H1 (cell line): ENCODE results near the gene CRYGD. TPM values are rescaled to one million over a fixed set of nuclear protein-coding genes. Genes with fewer than 3 reads are reported as not detected.

Experiments
- CTCF ChIA-PET: fragments of 300-600 bp; sonication (Branson Sonifier 250); formaldehyde crosslinking; loops from one replicate; lab custom pipeline; 2021; ENCODE audit not compliant: partially characterized antibody; lab: Charles Lee
- POLR2A ChIA-PET: fragments of 300-600 bp; sonication (Branson Sonifier 250); formaldehyde crosslinking; loops from one replicate; lab custom pipeline; 2021; ENCODE audit warnings: inconsistent platforms; ENCODE audit not compliant: partially characterized antibody; lab: Charles Lee
- DNase-seq, 2 experiments: peaks; one replicate each; pipeline versions ENCODE4 v3.0.0 to v3.0.0-alpha.2; 2010 to 2022; ENCODE audit warnings: low spot score in 2 of 2, low read depth in 1 of 2, mixed read lengths in 1 of 2
- FAIRE-seq: peaks from 2 replicates; lab custom pipeline; 2011; peaks lifted over from hg19 to GRCh38; lab: Jason Lieb, UNC
- H2AFZ ChIP-seq: 2 replicates; pipeline ENCODE4 v1.8.1; 2012; ENCODE audit warnings: low read length, inconsistent platforms
- H2AK5ac ChIP-seq: 2 replicates; pipeline ENCODE4 v1.6.1; 2013; ENCODE audit warnings: low read depth, low read length
- H2BK120ac ChIP-seq: replicated peaks from 2 replicates; pipeline ENCODE3; 2013; ENCODE audit warnings: low read depth, low read length, inconsistent platforms
- H2BK12ac ChIP-seq: 2 replicates; pipeline ENCODE4 v1.6.1; 2013; ENCODE audit warnings: low read depth, low read length
- H2BK15ac ChIP-seq: 2 replicates; pipeline ENCODE4 v1.6.1; 2013; ENCODE audit warnings: low read length
- H2BK20ac ChIP-seq: 2 replicates; pipeline ENCODE4 v1.6.1; 2013; ENCODE audit warnings: low read length
- H2BK5ac ChIP-seq: 2 replicates; pipeline ENCODE4 v1.6.1; 2013; ENCODE audit warnings: low read depth, low read length
- H3K14ac ChIP-seq: 2 replicates; pipeline ENCODE4 v1.6.1; 2013; ENCODE audit warnings: inconsistent platforms; ENCODE audit not compliant: insufficient read length
- H3K18ac ChIP-seq: 2 replicates; pipeline ENCODE4 v1.6.1; 2013; ENCODE audit warnings: low read length; ENCODE audit errors: extremely low read depth
- H3K23ac ChIP-seq: 2 replicates; pipeline ENCODE4 v1.6.1; 2013; ENCODE audit warnings: inconsistent platforms; ENCODE audit not compliant: insufficient read length
- H3K23me2 ChIP-seq: 2 replicates; pipeline ENCODE4 v1.6.1; 2013; ENCODE audit warnings: low read depth, low read length
- H3K27ac ChIP-seq: 2 replicates; pipeline ENCODE4 v1.6.1; 2011; ENCODE audit warnings: low read depth, low read length, inconsistent platforms
- H3K27me3 ChIP-seq, 4 experiments: replicated peaks in 1 of 4; 1 replicate in 1 of 4; 2 replicates in 3 of 4; pipeline versions ENCODE4 v1.6.1 to v1.8.1; 2011 to 2013; ENCODE audit warnings: low read length in 3 of 4, mild to moderate bottlenecking in 3 of 4, inconsistent platforms in 2 of 4, mixed read lengths in 2 of 4, moderate library complexity in 1 of 4; ENCODE audit not compliant: control insufficient read depth in 3 of 4, insufficient read depth in 3 of 4; ENCODE audit errors: extremely low read depth in 1 of 4
- H3K36me3 ChIP-seq, 4 experiments: 2 replicates each; pipeline versions ENCODE4 v1.6.1 to v1.8.1; 2011 to 2013; ENCODE audit warnings: mild to moderate bottlenecking in 4 of 4, low read length in 3 of 4, moderate library complexity in 2 of 4, control low read depth in 1 of 4, inconsistent platforms in 1 of 4; ENCODE audit not compliant: insufficient read depth in 4 of 4, control insufficient read depth in 2 of 4
- H3K4ac ChIP-seq: replicated peaks from 2 replicates; pipeline ENCODE3; 2013; ENCODE audit warnings: low read length, low read depth, mixed read lengths, inconsistent platforms; ENCODE audit not compliant: insufficient read length
- H3K4me1 ChIP-seq, 4 experiments: replicated peaks in 1 of 4; 1 replicate in 1 of 4; 2 replicates in 3 of 4; pipeline versions ENCODE4 v1.6.1 to v1.8.1; 2011 to 2013; ENCODE audit warnings: low read length in 3 of 4, inconsistent platforms in 2 of 4, mixed read lengths in 1 of 4; ENCODE audit not compliant: insufficient read depth in 4 of 4, control insufficient read depth in 3 of 4
- H3K4me2 ChIP-seq, 2 experiments: 2 replicates each; pipeline versions ENCODE4 v1.6.1 to v1.8.1; 2011 to 2013; ENCODE audit warnings: low read depth in 2 of 2, low read length in 2 of 2, control low read depth in 1 of 2, inconsistent platforms in 1 of 2, mild to moderate bottlenecking in 1 of 2; ENCODE audit not compliant: insufficient read depth in 1 of 2
- H3K4me3 ChIP-seq, 4 experiments: fragments of 200-600, 300-600 bp in 1 of 4; sonication (generic), shearing (Covaris generic), sonication (Bioruptor Twin) in 1 of 4; 2 replicates each; pipeline versions ENCODE4 v1.5.1 to v1.8.1; 2011 to 2016; ENCODE audit warnings: low read length in 4 of 4, low read depth in 3 of 4, control low read depth in 2 of 4, inconsistent platforms in 2 of 4, mild to moderate bottlenecking in 2 of 4, mixed read lengths in 1 of 4, moderate library complexity in 1 of 4; ENCODE audit not compliant: insufficient read depth in 2 of 4; ENCODE audit errors: extremely low read depth in 1 of 4
- H3K56ac ChIP-seq: replicated peaks from 2 replicates; pipeline ENCODE3; 2013; ENCODE audit warnings: low read depth, mild to moderate bottlenecking, mixed read lengths, low read length, inconsistent platforms; ENCODE audit not compliant: insufficient read length
- H3K79me1 ChIP-seq: 2 replicates; pipeline ENCODE4 v1.6.1; 2013; ENCODE audit warnings: low read depth, low read length, control low read depth
- H3K79me2 ChIP-seq, 2 experiments: 2 replicates each; pipeline versions ENCODE4 v1.6.1 to v1.8.1; 2012 to 2013; ENCODE audit warnings: low read length in 2 of 2, mild to moderate bottlenecking in 2 of 2, inconsistent platforms in 1 of 2; ENCODE audit not compliant: insufficient read depth in 2 of 2, control insufficient read depth in 1 of 2
- H3K9ac ChIP-seq, 4 experiments: replicated peaks in 1 of 4; 1 replicate in 1 of 4; 2 replicates in 3 of 4; pipeline versions ENCODE4 v1.6.1 to v1.8.1; 2011 to 2013; ENCODE audit warnings: low read depth in 3 of 4, low read length in 3 of 4, control low read depth in 2 of 4, mild to moderate bottlenecking in 2 of 4, moderate library complexity in 2 of 4, inconsistent platforms in 1 of 4; ENCODE audit errors: extremely low read depth in 1 of 4
- H3K9me3 ChIP-seq, 2 experiments: 2 replicates each; pipeline versions ENCODE4 v1.6.1 to v1.8.1; 2012 to 2013; ENCODE audit warnings: mild to moderate bottlenecking in 2 of 2, moderate library complexity in 2 of 2, control low read depth in 1 of 2, inconsistent platforms in 1 of 2, low read depth in 1 of 2, low read length in 1 of 2, mixed read lengths in 1 of 2; ENCODE audit not compliant: insufficient read depth in 2 of 2
- H4K20me1 ChIP-seq, 2 experiments: replicated peaks in 1 of 2; 2 replicates each; pipeline versions ENCODE3 to v1.8.1; 2011 to 2013; ENCODE audit warnings: inconsistent platforms in 2 of 2, low read length in 2 of 2, mild to moderate bottlenecking in 1 of 2; ENCODE audit not compliant: insufficient read depth in 2 of 2, control insufficient read depth in 1 of 2
- H4K5ac ChIP-seq: 2 replicates; pipeline ENCODE4 v1.6.1; 2013; ENCODE audit warnings: low read length, low read depth, mixed read lengths, inconsistent platforms; ENCODE audit not compliant: insufficient read length
- H4K8ac ChIP-seq: 2 replicates; pipeline ENCODE4 v1.8.0; 2013; ENCODE audit warnings: mild to moderate bottlenecking, moderate library complexity, low read length, inconsistent platforms; ENCODE audit not compliant: insufficient read depth; ENCODE audit errors: extremely low read depth
- H4K91ac ChIP-seq: replicated peaks from 2 replicates; pipeline ENCODE3; 2013; ENCODE audit warnings: low read length, mixed read lengths, inconsistent platforms; ENCODE audit not compliant: insufficient read length
- WGBS, 2 experiments: shearing (Covaris generic) in 1 of 2; methylation state at CpG; one replicate each; pipeline versions ENCODE4 v1.1.6 to v1.1.7; 2013 to 2015; ENCODE audit warnings: low lambda C conversion rate in 2 of 2, mixed read lengths in 2 of 2, inconsistent platforms in 1 of 2, low coverage in 1 of 2, missing lambda C conversion rate in 1 of 2; ENCODE audit not compliant: insufficient replicate concordance in 2 of 2, insufficient coverage in 1 of 2, insufficient read length in 1 of 2; ENCODE audit errors: extremely low coverage in 1 of 2, missing lambda C conversion rate in 1 of 2; 5-methylcytosine and 5-hydroxymethylcytosine counted together
- polyA plus RNA-seq, 7 experiments: library from polyadenylated mRNA; depleted of rRNA in 3 of 7; stranded (reverse) in 5 of 7; unstranded in 2 of 7; fragments of >200 nt in 5 of 7; fragments of 200-250 nt in 2 of 7; gene quantifications; 1 replicate in 5 of 7; 2 replicates in 1 of 7; 4 replicates in 1 of 7; pipeline versions ENCODE4 v1.2.1 to v1.2.3, GENCODE V29; 2011 to 2013; ENCODE audit warnings: missing spikeins in 2 of 7, mixed read lengths in 2 of 7
- total RNA-seq: library from RNA; stranded (reverse); fragmentation: NEBNext Ultra II Directional; extraction: Animal tissue kit (Norgen Biotek cat#: 25700); gene quantifications from 2 replicates; pipeline ENCODE4 v1.2.1, GENCODE V29; 2021

The CRYGD gene
- total and polyA plus RNA-seq, 2 of the 8 experiments (the other 6 are each of a cell fraction or from before 2014, with no cell fraction given), result 2.9 to 7.1 TPM

DNA sequence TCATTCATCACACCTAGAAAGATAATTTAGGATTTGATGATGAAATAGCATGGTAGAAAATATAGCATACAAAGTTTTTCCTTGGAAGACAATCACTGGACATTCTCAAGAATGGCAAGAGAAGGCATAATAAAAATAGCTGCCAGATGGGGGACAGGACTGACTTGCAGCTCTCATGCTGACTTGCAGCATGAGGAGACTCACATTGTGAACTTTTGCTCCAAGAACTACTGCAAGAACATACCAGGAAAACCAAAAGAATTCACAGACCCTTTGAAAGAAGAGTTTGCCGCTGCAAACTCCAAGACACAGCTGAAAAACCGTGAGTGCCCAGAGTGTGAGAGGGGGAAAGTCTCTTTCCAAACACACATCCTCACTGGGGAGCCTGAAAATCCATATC lies 47.0 kb downstream of the CRYGD start:
- Histone ChIP-seq H3K4ac (no peak overlapping the region), H2BK15ac (no peak overlapping the region), H2BK12ac (no peak overlapping the region), H3K27me3 (no peaks in the 10 kb centered on the region), H4K91ac (no peak overlapping the region), H3K79me1 (no peaks in the 10 kb centered on the region), H3K23me2 (no peaks in the 10 kb centered on the region), H4K8ac (no peak overlapping the region), H2AK5ac (no peak overlapping the region), H2BK120ac (no peak overlapping the region), H4K5ac (no peak overlapping the region), H3K79me2 (no peaks in the 10 kb centered on the region), H3K9me3 (no peaks in the 10 kb centered on the region), H3K4me2 (no peak overlapping the region), H2AFZ (no peak overlapping the region), H2BK20ac (no peak overlapping the region), H2BK5ac (no peak overlapping the region), H3K36me3 (no peaks in the 10 kb centered on the region), H3K4me3 (no peak overlapping the region), H3K9ac (no peak overlapping the region), H3K18ac (no peak overlapping the region), H3K23ac (no peak overlapping the region), H3K27ac (no peak overlapping the region), H3K56ac (no peak overlapping the region), H4K20me1 (no peaks in the 10 kb centered on the region), H3K14ac (no peak overlapping the region), H3K4me1 (peaks cover 0 to 2% (median 0%) of the 10 kb centered on the region in 4 experiments; a peak in 2 of 7 replicates)
- no peak for DNase-seq
- 93% methylated on average over 2 of the region's 2 CpGs; no CpG with 5 or more reads in 1 of the 2 experiments for WGBS, 2 experiments
- POLR2A ChIA-PET, result no interaction called here
- FAIRE-seq, result no peak
- CTCF ChIA-PET, result interaction anchor here (1.0 to 3.1 kb wide), 7 partner anchors 9 to 450 kb away, joined by 3 to 13 read pairs (median 4); no protein-coding TSS in a partner anchor
